H9 (cell line): Measurements from ENCODE around the gene COPS8. TPM values are rescaled to one million over a fixed set of nuclear protein-coding genes. Genes with fewer than 3 reads are reported as not detected.

Experiments used
- DNase-seq: peaks from one replicate; pipeline ENCODE4 v3.0.0-alpha.2; 2017
- H2AFZ ChIP-seq: one replicate; pipeline ENCODE4 v1.6.1; 2013; ENCODE audit warnings: mild to moderate bottlenecking, low read length, control low read depth, moderate library complexity
- H2AK5ac ChIP-seq: 2 replicates; pipeline ENCODE4 v1.6.1; 2013; ENCODE audit warnings: low read length, control low read depth, mixed read lengths; ENCODE audit not compliant: insufficient read length
- H2BK120ac ChIP-seq: one replicate; pipeline ENCODE4 v1.6.1; 2013; ENCODE audit warnings: low read depth, mild to moderate bottlenecking, low read length, control low read depth, inconsistent platforms; ENCODE audit not compliant: poor library complexity, severe bottlenecking
- H2BK12ac ChIP-seq: 2 replicates; pipeline ENCODE4 v1.6.1; 2013; ENCODE audit warnings: low read length, control low read depth, mixed read lengths, low read depth; ENCODE audit not compliant: insufficient read length
- H2BK15ac ChIP-seq: 2 replicates; pipeline ENCODE4 v1.6.1; 2013; ENCODE audit warnings: low read depth, low read length, control low read depth
- H2BK20ac ChIP-seq: one replicate; pipeline ENCODE4 v1.6.1; 2013; ENCODE audit warnings: low read depth, mild to moderate bottlenecking, low read length, control low read depth, inconsistent platforms; ENCODE audit not compliant: poor library complexity, severe bottlenecking
- H2BK5ac ChIP-seq: 2 replicates; pipeline ENCODE4 v1.6.1; 2013; ENCODE audit warnings: low read length, control low read depth, mixed read lengths; ENCODE audit not compliant: insufficient read length
- H3K14ac ChIP-seq: 2 replicates; pipeline ENCODE4 v1.6.1; 2013; ENCODE audit warnings: low read length, control low read depth; ENCODE audit not compliant: insufficient read depth
- H3K18ac ChIP-seq: 2 replicates; pipeline ENCODE4 v1.6.1; 2013; ENCODE audit warnings: low read depth, mild to moderate bottlenecking, mixed read lengths, low read length, control low read depth; ENCODE audit not compliant: insufficient read length
- H3K23ac ChIP-seq: 2 replicates; pipeline ENCODE4 v1.6.1; 2013; ENCODE audit warnings: low read length, control low read depth, mixed read lengths, low read depth; ENCODE audit not compliant: insufficient read length
- H3K23me2 ChIP-seq: 2 replicates; pipeline ENCODE4 v1.6.1; 2013; ENCODE audit warnings: low read depth, mild to moderate bottlenecking, mixed read lengths, low read length, control low read depth; ENCODE audit not compliant: insufficient read length, poor library complexity, severe bottlenecking
- H3K27ac ChIP-seq: 2 replicates; pipeline ENCODE4 v1.5.1; 2013; ENCODE audit warnings: low read length, control low read depth, mixed read lengths, low read depth; ENCODE audit not compliant: insufficient read length
- H3K27me3 ChIP-seq: 2 replicates; pipeline ENCODE4 v1.6.1; 2013; ENCODE audit warnings: low read length, control low read depth, inconsistent platforms; ENCODE audit not compliant: insufficient read depth
- H3K4ac ChIP-seq: 2 replicates; pipeline ENCODE4 v1.6.1; 2013; ENCODE audit warnings: low read depth, mild to moderate bottlenecking, control low read depth, inconsistent platforms, low read length, moderate library complexity
- H3K4me1 ChIP-seq: 2 replicates; pipeline ENCODE4 v1.6.1; 2013; ENCODE audit warnings: low read length, control low read depth, inconsistent platforms; ENCODE audit not compliant: insufficient read depth
- H3K4me2 ChIP-seq: 2 replicates; pipeline ENCODE4 v1.6.1; 2013; ENCODE audit warnings: low read length, control low read depth, mixed read lengths; ENCODE audit not compliant: insufficient read length, insufficient read depth
- H3K56ac ChIP-seq: 2 replicates; pipeline ENCODE4 v1.6.1; 2013; ENCODE audit warnings: low read depth, mild to moderate bottlenecking, mixed read lengths, low read length, control low read depth; ENCODE audit not compliant: insufficient read length
- H3K79me1 ChIP-seq: 2 replicates; pipeline ENCODE4 v1.6.1; 2013; ENCODE audit warnings: low read depth, mild to moderate bottlenecking, moderate library complexity, low read length, control low read depth, inconsistent platforms; ENCODE audit not compliant: insufficient read depth, poor library complexity, severe bottlenecking
- H3K79me2 ChIP-seq: 2 replicates; pipeline ENCODE4 v1.6.1; 2013; ENCODE audit warnings: low read length, control low read depth, inconsistent platforms; ENCODE audit not compliant: insufficient read depth
- H3K9ac ChIP-seq: 2 replicates; pipeline ENCODE4 v1.6.1; 2013; ENCODE audit warnings: low read length, control low read depth, mixed read lengths; ENCODE audit not compliant: insufficient read length; ENCODE audit errors: extremely low read depth
- H3K9me3 ChIP-seq: one replicate; pipeline ENCODE4 v1.6.1; 2013; ENCODE audit warnings: low read depth, low read length, inconsistent platforms; ENCODE audit not compliant: control insufficient read depth
- H3T11ph ChIP-seq: one replicate; pipeline ENCODE4 v1.6.1; 2013; ENCODE audit warnings: mild to moderate bottlenecking, low read length, control low read depth, inconsistent platforms
- H4K20me1 ChIP-seq: one replicate; pipeline ENCODE4 v1.6.1; 2013; ENCODE audit not compliant: control insufficient read depth, insufficient read length, insufficient read depth
- H4K5ac ChIP-seq: 2 replicates; pipeline ENCODE4 v1.6.1; 2013; ENCODE audit warnings: low read depth, mild to moderate bottlenecking, mixed read lengths, low read length, control low read depth; ENCODE audit not compliant: insufficient read length
- H4K8ac ChIP-seq: replicated peaks from 2 replicates; pipeline ENCODE4 v1.6.1; 2013; ENCODE audit warnings: low read length, control low read depth, mixed read lengths, low read depth; ENCODE audit not compliant: insufficient read length
- H4K91ac ChIP-seq: 2 replicates; pipeline ENCODE4 v1.6.1; 2013; ENCODE audit warnings: low read depth, mild to moderate bottlenecking, moderate library complexity, mixed read lengths, low read length, control low read depth; ENCODE audit not compliant: insufficient read length
- H3K27ac Mint-ChIP-seq, 3 experiments: 2 replicates in 2 of 3; 3 replicates in 1 of 3; pipeline ENCODE4 v1.8.0; 2020 to 2021; ENCODE audit warnings: mixed read lengths in 3 of 3, mild to moderate bottlenecking in 1 of 3, moderate library complexity in 1 of 3
- H3K27me3 Mint-ChIP-seq: 2 replicates; pipeline ENCODE4 v1.8.0; 2021; ENCODE audit warnings: low read depth, mild to moderate bottlenecking, moderate library complexity, mixed read lengths
- H3K36me3 Mint-ChIP-seq, 3 experiments: 2 replicates in 2 of 3; 3 replicates in 1 of 3; pipeline ENCODE4 v1.8.0; 2020 to 2021; ENCODE audit warnings: low read depth in 3 of 3, mixed read lengths in 3 of 3; ENCODE audit not compliant: insufficient read depth in 1 of 3
- H3K4me1 Mint-ChIP-seq, 2 experiments: 2 replicates each; pipeline ENCODE4 v1.8.0; 2020; ENCODE audit warnings: mixed read lengths in 2 of 2
- H3K4me3 Mint-ChIP-seq, 2 experiments: 2 replicates in 1 of 2; 3 replicates in 1 of 2; pipeline ENCODE4 v1.8.0; 2020 to 2021; ENCODE audit warnings: mild to moderate bottlenecking in 2 of 2, mixed read lengths in 2 of 2, moderate library complexity in 1 of 2
- H3K9me3 Mint-ChIP-seq, 2 experiments: 2 replicates in 1 of 2; 3 replicates in 1 of 2; pipeline ENCODE4 v1.8.0; 2020; ENCODE audit warnings: mild to moderate bottlenecking in 2 of 2, mixed read lengths in 2 of 2, moderate library complexity in 1 of 2
- CTCF ChIP-seq: fragments of 200-600 bp; sonication (generic); conservative IDR thresholded peaks from 3 replicates; pipeline ENCODE4 v1.8.0; 2021; ENCODE audit warnings: antibody characterized with exemption, mild to moderate bottlenecking
- WGBS: extraction: QIAGEN DNeasy Blood & Tissue Kit; methylation state at CpG from one replicate; pipeline ENCODE4 v1.1.7; 2013; ENCODE audit warnings: missing lambda C conversion rate, low lambda C conversion rate, mixed read lengths; ENCODE audit not compliant: insufficient read length; ENCODE audit errors: extremely low coverage; 5-methylcytosine and 5-hydroxymethylcytosine counted together
- total RNA-seq: library from RNA; stranded (reverse); gene quantifications from 2 replicates; pipeline ENCODE4 v1.2.1, GENCODE V29; 2021

COPS8 gene
- total RNA-seq, 1 experiment from 2014 or later, result 65.2 TPM

GRCh38 chr2:237092506-237092905, 6.8 kb downstream of the COPS8 start:
- Mint-ChIP-seq H3K4me1 (no peaks in the 10 kb centered on the region), H3K9me3 (no peaks in the 10 kb centered on the region), H3K27me3 (no peaks in the 10 kb centered on the region), H3K4me3 (no peak overlapping the region), H3K27ac (no peak overlapping the region), H3K36me3 (peaks cover 9 to 45% (median 40%) of the 10 kb centered on the region in 3 experiments)
- H3K27ac ChIP-seq, result no peak overlapping the region
- no peak overlapping the region for H3K9ac ChIP-seq
- no CpG with 5 or more reads among the region's 5 CpGs for WGBS
- H2BK5ac ChIP-seq, result no peak overlapping the region
- no peaks in the 10 kb centered on the region for H3K27me3 ChIP-seq
- H4K20me1 ChIP-seq, result no peaks in the 10 kb centered on the region
- H2AFZ ChIP-seq, result no peak overlapping the region
- H4K91ac ChIP-seq, result no peak overlapping the region
- no peak overlapping the region for H2BK120ac ChIP-seq
- TF ChIP-seq CTCF, result no peak
- H4K5ac ChIP-seq, result no peak overlapping the region
- H2BK15ac ChIP-seq, result no peak overlapping the region
- no peaks in the 10 kb centered on the region for H3K23me2 ChIP-seq
- no peak overlapping the region for H3K23ac ChIP-seq
- H2BK20ac ChIP-seq, result no peak overlapping the region
- no peak overlapping the region for H2AK5ac ChIP-seq
- no peaks in the 10 kb centered on the region for H3K9me3 ChIP-seq
- H3K4ac ChIP-seq, result no peak overlapping the region
- no peak overlapping the region for H3K14ac ChIP-seq
- no peaks in the 10 kb centered on the region for H3K79me1 ChIP-seq
- H3K18ac ChIP-seq, result no peak overlapping the region
- H3K79me2 ChIP-seq, result peaks cover 2% of the 10 kb centered on the region; the same call in 1 of the 2 replicates
- no peak overlapping the region for H4K8ac ChIP-seq
- no peak overlapping the region for H3K4me2 ChIP-seq
- no peak for DNase-seq
- no peak overlapping the region for H2BK12ac ChIP-seq
- H3K4me1 ChIP-seq, result no peaks in the 10 kb centered on the region
- no peak overlapping the region for H3T11ph ChIP-seq
- H3K56ac ChIP-seq, result no peak overlapping the region
